GF-D8 (cell line): Measurements from ENCODE around the gene CLEC4E.
A peak's percentile ranks its signal among the peaks of the same experiment; 100 is the strongest.
"Not testable (repeated sequence)": the region's sequence is repeated elsewhere in the genome, so short reads cannot be mapped to it uniquely, and the experiment has no call there.

Source experiments
- DNase-seq: peaks from one replicate; lab custom pipeline; 2025; lab: John Stamatoyannopoulos, UW

The CLEC4E gene

GRCh38 chr12:8537820-8538219 is 2.9 kb downstream of the CLEC4E start:
- DNase-seq, result not testable (repeated sequence)

- DNase-seq, result no peak
Measured at GRCh38 chr12:8532045-8532444, 8.7 kb downstream of the CLEC4E start.

- no peak for DNase-seq
Measured at GRCh38 chr12:8527250-8528130, 13.2 kb downstream of the CLEC4E start.

GRCh38 chr12:8519171-8519570 is 21.5 kb downstream of the CLEC4E start:
- DNase-seq, result no peak

GRCh38 chr12:8517971-8518370 is 22.7 kb downstream of the CLEC4E start:
- no peak for DNase-seq

- DNase-seq, result no peak
Measured at GRCh38 chr12:8513256-8513655, 27.4 kb downstream of the CLEC4E start, which contains the start of gene CLEC4D. Gene CLEC4D, plus strand, starts transcription at chr12:8513503. Its CDS starts 230 bp downstream, at chr12:8513733.

GRCh38 chr12:8508910-8509841 is 31.5 kb downstream of the CLEC4E start:
- DNase-seq, result no peak

GRCh38 chr12:8508223-8508622 is 32.5 kb downstream of the CLEC4E start:
- DNase-seq, result no peak

- DNase-seq, result no peak
Measured at GRCh38 chr12:8507596-8507995, 33.1 kb downstream of the CLEC4E start.

GRCh38 chr12:8504351-8504750 is 36.4 kb downstream of the CLEC4E start:
- no peak for DNase-seq

GRCh38 chr12:8501720-8502119 is 39.0 kb downstream of the CLEC4E start:
- peak; percentile 21 for DNase-seq

- no peak for DNase-seq
Measured at GRCh38 chr12:8499616-8500015, 41.1 kb downstream of the CLEC4E start.

GRCh38 chr12:8496074-8496473 is 44.6 kb downstream of the CLEC4E start:
- not testable (repeated sequence) for DNase-seq

GRCh38 chr12:8495671-8496070 is 45.0 kb downstream of the CLEC4E start:
- DNase-seq, result not testable (repeated sequence)

- DNase-seq, result peak; percentile 70
Measured at GRCh38 chr12:8493084-8493483, 47.6 kb downstream of the CLEC4E start.

GRCh38 chr12:8491646-8492530 is 48.8 kb downstream of the CLEC4E start:
- no peak for DNase-seq
